ENCODE data around the gene SCN9A. TPM values are rescaled to one million over a fixed set of nuclear protein-coding genes. Genes with fewer than 3 reads are reported as not detected.

SCN9A gene
- total and polyA plus RNA-seq, 12 donors = 0.30 to 7.9 (median 1.7) TPM

GRCh38 chr2:166343467-166343866 is 32.3 kb downstream of the SCN9A start:
- 28 to 29% (median 29%) methylated on average over 2 of the region's 2 CpGs for WGBS, 4 donors
- H3K36me3 ChIP-seq (replicated peaks in 1 of 2) = no peaks in the 10 kb centered on the region
- H3K4me3 ChIP-seq = no peak overlapping the region
- no peaks in the 10 kb centered on the region for H3K27me3 ChIP-seq
- H3K4me1 ChIP-seq (replicated peaks in 1 of 2) = no peaks in the 10 kb centered on the region
- no peak for TF ChIP-seq POLR2A (IDR thresholded peaks at IDR 0.05)
- TF ChIP-seq, protein P1, sequence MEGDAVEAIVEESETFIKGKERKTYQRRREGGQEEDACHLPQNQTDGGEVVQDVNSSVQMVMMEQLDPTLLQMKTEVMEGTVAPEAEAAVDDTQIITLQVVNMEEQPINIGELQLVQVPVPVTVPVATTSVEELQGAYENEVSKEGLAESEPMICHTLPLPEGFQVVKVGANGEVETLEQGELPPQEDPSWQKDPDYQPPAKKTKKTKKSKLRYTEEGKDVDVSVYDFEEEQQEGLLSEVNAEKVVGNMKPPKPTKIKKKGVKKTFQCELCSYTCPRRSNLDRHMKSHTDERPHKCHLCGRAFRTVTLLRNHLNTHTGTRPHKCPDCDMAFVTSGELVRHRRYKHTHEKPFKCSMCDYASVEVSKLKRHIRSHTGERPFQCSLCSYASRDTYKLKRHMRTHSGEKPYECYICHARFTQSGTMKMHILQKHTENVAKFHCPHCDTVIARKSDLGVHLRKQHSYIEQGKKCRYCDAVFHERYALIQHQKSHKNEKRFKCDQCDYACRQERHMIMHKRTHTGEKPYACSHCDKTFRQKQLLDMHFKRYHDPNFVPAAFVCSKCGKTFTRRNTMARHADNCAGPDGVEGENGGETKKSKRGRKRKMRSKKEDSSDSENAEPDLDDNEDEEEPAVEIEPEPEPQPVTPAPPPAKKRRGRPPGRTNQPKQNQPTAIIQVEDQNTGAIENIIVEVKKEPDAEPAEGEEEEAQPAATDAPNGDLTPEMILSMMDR (IDR thresholded peaks at IDR 0.05) = no peak
- H3K27ac ChIP-seq = no peak overlapping the region
- H3K9me3 ChIP-seq (replicated peaks in 1 of 3) = peaks cover 0 to 4% (median 0%) of the 10 kb centered on the region in 3 donors
- intact Hi-C loops (cut with DNase I) = no loop called here
- no peak for DNase-seq

- DNase-seq = no peak
- H3K36me3 ChIP-seq (replicated peaks in 1 of 2) = no peaks in the 10 kb centered on the region
- intact Hi-C loops (cut with DNase I) = no loop called here
- H3K9me3 ChIP-seq (replicated peaks in 1 of 3) = peaks cover 0 to 4% (median 0%) of the 10 kb centered on the region in 3 donors
- H3K4me3 ChIP-seq = no peak overlapping the region
- H3K27me3 ChIP-seq = no peaks in the 10 kb centered on the region
- no peaks in the 10 kb centered on the region for H3K4me1 ChIP-seq (replicated peaks in 1 of 2)
- no peak overlapping the region for H3K27ac ChIP-seq
- 29 to 56% (median 42%) methylated on average over 1 of the region's 1 CpG for WGBS, 4 donors
- TF ChIP-seq POLR2A (IDR thresholded peaks at IDR 0.05) = no peak
- TF ChIP-seq, protein P1 (IDR thresholded peaks at IDR 0.05) = no peak
Measured at GRCh38 chr2:166341426-166341825, 34.3 kb downstream of the SCN9A start.

GRCh38 chr2:166338831-166339339 is 36.9 kb downstream of the SCN9A start:
- peaks cover 0 to 4% (median 0%) of the 10 kb centered on the region in 3 donors for H3K9me3 ChIP-seq (replicated peaks in 1 of 3)
- 68 to 76% (median 72%) methylated on average over 4 of the region's 4 CpGs for WGBS, 4 donors
- H3K36me3 ChIP-seq (replicated peaks in 1 of 2) = no peaks in the 10 kb centered on the region
- intact Hi-C loops (cut with DNase I) = no loop called here
- H3K27me3 ChIP-seq = no peaks in the 10 kb centered on the region
- no peak for TF ChIP-seq POLR2A (IDR thresholded peaks at IDR 0.05)
- TF ChIP-seq, protein P1 (IDR thresholded peaks at IDR 0.05) = no peak
- H3K4me1 ChIP-seq (replicated peaks in 1 of 2) = no peaks in the 10 kb centered on the region
- no peak overlapping the region for H3K27ac ChIP-seq
- no peak overlapping the region for H3K4me3 ChIP-seq
- DNase-seq = no peak

- H3K27ac ChIP-seq = no peak overlapping the region
- H3K9me3 ChIP-seq (replicated peaks in 1 of 3) = peaks cover 0 to 4% (median 0%) of the 10 kb centered on the region in 3 donors
- no peak overlapping the region for H3K4me3 ChIP-seq
- TF ChIP-seq POLR2A (IDR thresholded peaks at IDR 0.05) = no peak
- TF ChIP-seq, protein P1 (IDR thresholded peaks at IDR 0.05) = no peak
- no peaks in the 10 kb centered on the region for H3K36me3 ChIP-seq (replicated peaks in 1 of 2)
- H3K27me3 ChIP-seq = no peaks in the 10 kb centered on the region
- intact Hi-C loops (cut with DNase I) = no loop called here
- DNase-seq = no peak
- H3K4me1 ChIP-seq (replicated peaks in 1 of 2) = no peaks in the 10 kb centered on the region
- 59 to 73% (median 71%) methylated on average over 2 of the region's 2 CpGs for WGBS, 4 donors
Measured at GRCh38 chr2:166337932-166338331, 37.8 kb downstream of the SCN9A start.

All from adrenal gland (tissue), 12 donors.